H1 (cell line): ENCODE data around the gene SCYL1. TPM values are rescaled to one million over a fixed set of nuclear protein-coding genes. Genes with fewer than 3 reads are reported as not detected.

Experiments
- CTCF ChIA-PET: fragments of 300-600 bp; sonication (Branson Sonifier 250); formaldehyde crosslinking; loops from one replicate; lab custom pipeline; 2021; ENCODE audit not compliant: partially characterized antibody; lab: Charles Lee
- POLR2A ChIA-PET: fragments of 300-600 bp; sonication (Branson Sonifier 250); formaldehyde crosslinking; loops from one replicate; lab custom pipeline; 2021; ENCODE audit warnings: inconsistent platforms; ENCODE audit not compliant: partially characterized antibody; lab: Charles Lee
- DNase-seq, 2 experiments: peaks; one replicate each; pipeline versions ENCODE4 v3.0.0 to v3.0.0-alpha.2; 2010 to 2022; ENCODE audit warnings: low spot score in 2 of 2, low read depth in 1 of 2, mixed read lengths in 1 of 2
- FAIRE-seq: peaks from 2 replicates; lab custom pipeline; 2011; peaks lifted over from hg19 to GRCh38; lab: Jason Lieb, UNC
- H2AFZ ChIP-seq: 2 replicates; pipeline ENCODE4 v1.8.1; 2012; ENCODE audit warnings: low read length, inconsistent platforms
- H2AK5ac ChIP-seq: 2 replicates; pipeline ENCODE4 v1.6.1; 2013; ENCODE audit warnings: low read depth, low read length
- H2BK120ac ChIP-seq: replicated peaks from 2 replicates; pipeline ENCODE3; 2013; ENCODE audit warnings: low read depth, low read length, inconsistent platforms
- H2BK12ac ChIP-seq: 2 replicates; pipeline ENCODE4 v1.6.1; 2013; ENCODE audit warnings: low read depth, low read length
- H2BK15ac ChIP-seq: 2 replicates; pipeline ENCODE4 v1.6.1; 2013; ENCODE audit warnings: low read length
- H2BK20ac ChIP-seq: 2 replicates; pipeline ENCODE4 v1.6.1; 2013; ENCODE audit warnings: low read length
- H2BK5ac ChIP-seq: 2 replicates; pipeline ENCODE4 v1.6.1; 2013; ENCODE audit warnings: low read depth, low read length
- H3K14ac ChIP-seq: 2 replicates; pipeline ENCODE4 v1.6.1; 2013; ENCODE audit warnings: inconsistent platforms; ENCODE audit not compliant: insufficient read length
- H3K18ac ChIP-seq: 2 replicates; pipeline ENCODE4 v1.6.1; 2013; ENCODE audit warnings: low read length; ENCODE audit errors: extremely low read depth
- H3K23ac ChIP-seq: 2 replicates; pipeline ENCODE4 v1.6.1; 2013; ENCODE audit warnings: inconsistent platforms; ENCODE audit not compliant: insufficient read length
- H3K23me2 ChIP-seq: 2 replicates; pipeline ENCODE4 v1.6.1; 2013; ENCODE audit warnings: low read depth, low read length
- H3K27ac ChIP-seq: 2 replicates; pipeline ENCODE4 v1.6.1; 2011; ENCODE audit warnings: low read depth, low read length, inconsistent platforms
- H3K27me3 ChIP-seq, 4 experiments: replicated peaks in 1 of 4; 1 replicate in 1 of 4; 2 replicates in 3 of 4; pipeline versions ENCODE4 v1.6.1 to v1.8.1; 2011 to 2013; ENCODE audit warnings: low read length in 3 of 4, mild to moderate bottlenecking in 3 of 4, inconsistent platforms in 2 of 4, mixed read lengths in 2 of 4, moderate library complexity in 1 of 4; ENCODE audit not compliant: control insufficient read depth in 3 of 4, insufficient read depth in 3 of 4; ENCODE audit errors: extremely low read depth in 1 of 4
- H3K36me3 ChIP-seq, 4 experiments: 2 replicates each; pipeline versions ENCODE4 v1.6.1 to v1.8.1; 2011 to 2013; ENCODE audit warnings: mild to moderate bottlenecking in 4 of 4, low read length in 3 of 4, moderate library complexity in 2 of 4, control low read depth in 1 of 4, inconsistent platforms in 1 of 4; ENCODE audit not compliant: insufficient read depth in 4 of 4, control insufficient read depth in 2 of 4
- H3K4ac ChIP-seq: replicated peaks from 2 replicates; pipeline ENCODE3; 2013; ENCODE audit warnings: low read length, low read depth, mixed read lengths, inconsistent platforms; ENCODE audit not compliant: insufficient read length
- H3K4me1 ChIP-seq, 4 experiments: replicated peaks in 1 of 4; 1 replicate in 1 of 4; 2 replicates in 3 of 4; pipeline versions ENCODE4 v1.6.1 to v1.8.1; 2011 to 2013; ENCODE audit warnings: low read length in 3 of 4, inconsistent platforms in 2 of 4, mixed read lengths in 1 of 4; ENCODE audit not compliant: insufficient read depth in 4 of 4, control insufficient read depth in 3 of 4
- H3K4me2 ChIP-seq, 2 experiments: 2 replicates each; pipeline versions ENCODE4 v1.6.1 to v1.8.1; 2011 to 2013; ENCODE audit warnings: low read depth in 2 of 2, low read length in 2 of 2, control low read depth in 1 of 2, inconsistent platforms in 1 of 2, mild to moderate bottlenecking in 1 of 2; ENCODE audit not compliant: insufficient read depth in 1 of 2
- H3K4me3 ChIP-seq, 4 experiments: fragments of 200-600, 300-600 bp in 1 of 4; sonication (generic), shearing (Covaris generic), sonication (Bioruptor Twin) in 1 of 4; 2 replicates each; pipeline versions ENCODE4 v1.5.1 to v1.8.1; 2011 to 2016; ENCODE audit warnings: low read length in 4 of 4, low read depth in 3 of 4, control low read depth in 2 of 4, inconsistent platforms in 2 of 4, mild to moderate bottlenecking in 2 of 4, mixed read lengths in 1 of 4, moderate library complexity in 1 of 4; ENCODE audit not compliant: insufficient read depth in 2 of 4; ENCODE audit errors: extremely low read depth in 1 of 4
- H3K56ac ChIP-seq: replicated peaks from 2 replicates; pipeline ENCODE3; 2013; ENCODE audit warnings: low read depth, mild to moderate bottlenecking, mixed read lengths, low read length, inconsistent platforms; ENCODE audit not compliant: insufficient read length
- H3K79me1 ChIP-seq: 2 replicates; pipeline ENCODE4 v1.6.1; 2013; ENCODE audit warnings: low read depth, low read length, control low read depth
- H3K79me2 ChIP-seq, 2 experiments: 2 replicates each; pipeline versions ENCODE4 v1.6.1 to v1.8.1; 2012 to 2013; ENCODE audit warnings: low read length in 2 of 2, mild to moderate bottlenecking in 2 of 2, inconsistent platforms in 1 of 2; ENCODE audit not compliant: insufficient read depth in 2 of 2, control insufficient read depth in 1 of 2
- H3K9ac ChIP-seq, 4 experiments: replicated peaks in 1 of 4; 1 replicate in 1 of 4; 2 replicates in 3 of 4; pipeline versions ENCODE4 v1.6.1 to v1.8.1; 2011 to 2013; ENCODE audit warnings: low read depth in 3 of 4, low read length in 3 of 4, control low read depth in 2 of 4, mild to moderate bottlenecking in 2 of 4, moderate library complexity in 2 of 4, inconsistent platforms in 1 of 4; ENCODE audit errors: extremely low read depth in 1 of 4
- H3K9me3 ChIP-seq, 2 experiments: 2 replicates each; pipeline versions ENCODE4 v1.6.1 to v1.8.1; 2012 to 2013; ENCODE audit warnings: mild to moderate bottlenecking in 2 of 2, moderate library complexity in 2 of 2, control low read depth in 1 of 2, inconsistent platforms in 1 of 2, low read depth in 1 of 2, low read length in 1 of 2, mixed read lengths in 1 of 2; ENCODE audit not compliant: insufficient read depth in 2 of 2
- H4K20me1 ChIP-seq, 2 experiments: replicated peaks in 1 of 2; 2 replicates each; pipeline versions ENCODE3 to v1.8.1; 2011 to 2013; ENCODE audit warnings: inconsistent platforms in 2 of 2, low read length in 2 of 2, mild to moderate bottlenecking in 1 of 2; ENCODE audit not compliant: insufficient read depth in 2 of 2, control insufficient read depth in 1 of 2
- H4K5ac ChIP-seq: 2 replicates; pipeline ENCODE4 v1.6.1; 2013; ENCODE audit warnings: low read length, low read depth, mixed read lengths, inconsistent platforms; ENCODE audit not compliant: insufficient read length
- H4K8ac ChIP-seq: 2 replicates; pipeline ENCODE4 v1.8.0; 2013; ENCODE audit warnings: mild to moderate bottlenecking, moderate library complexity, low read length, inconsistent platforms; ENCODE audit not compliant: insufficient read depth; ENCODE audit errors: extremely low read depth
- H4K91ac ChIP-seq: replicated peaks from 2 replicates; pipeline ENCODE3; 2013; ENCODE audit warnings: low read length, mixed read lengths, inconsistent platforms; ENCODE audit not compliant: insufficient read length
- GABPA ChIP-seq: IDR thresholded peaks from 2 replicates; pipeline ENCODE4 v1.6.1; 2011; ENCODE audit warnings: mild to moderate bottlenecking, low read length, moderate library complexity, borderline replicate concordance; ENCODE audit not compliant: insufficient read depth
- JUND ChIP-seq: IDR thresholded peaks from 2 replicates; pipeline ENCODE4 v1.6.1; 2011; ENCODE audit warnings: mild to moderate bottlenecking, improper control_type of control experiment, low read length
- KDM5A ChIP-seq: fragments of 200-600 bp; IDR thresholded peaks from 2 replicates; pipeline ENCODE4 v1.7.1; 2012; ENCODE audit warnings: mild to moderate bottlenecking, low read length, inconsistent platforms, mixed read lengths
- RAD21 ChIP-seq, 2 experiments: IDR thresholded peaks in 1 of 2; conservative IDR thresholded peaks in 1 of 2; 2 replicates each; pipeline ENCODE4 v1.6.1; 2011; ENCODE audit warnings: low read depth in 2 of 2, low read length in 2 of 2, improper control_type of control experiment in 1 of 2, inconsistent platforms in 1 of 2, mild to moderate bottlenecking in 1 of 2, moderate library complexity in 1 of 2
- RBBP5 ChIP-seq: IDR thresholded peaks from 2 replicates; pipeline ENCODE4 v1.7.1; 2012; ENCODE audit warnings: low read depth, mild to moderate bottlenecking, inconsistent platforms, low read length, moderate library complexity, borderline replicate concordance
- SAP30 ChIP-seq: fragments of 300-600 bp; sonication (generic); IDR thresholded peaks from 2 replicates; pipeline ENCODE4 v1.7.1; 2012; ENCODE audit warnings: low read length, moderate library complexity, mild to moderate bottlenecking, inconsistent platforms; ENCODE audit not compliant: insufficient read depth, insufficient replicate concordance
- SRF ChIP-seq: IDR thresholded peaks from 2 replicates; pipeline ENCODE4 v1.6.1; 2011; ENCODE audit warnings: mild to moderate bottlenecking, low read depth, low read length, moderate library complexity
- TCF12 ChIP-seq: IDR thresholded peaks from 2 replicates; pipeline ENCODE4 v1.6.1; 2011; ENCODE audit warnings: low read depth, mild to moderate bottlenecking, low read length
- YY1 ChIP-seq: IDR thresholded peaks from 2 replicates; pipeline ENCODE4 v1.6.1; 2011; ENCODE audit warnings: low read depth, mild to moderate bottlenecking, low read length
- WGBS, 2 experiments: shearing (Covaris generic) in 1 of 2; methylation state at CpG; one replicate each; pipeline versions ENCODE4 v1.1.6 to v1.1.7; 2013 to 2015; ENCODE audit warnings: low lambda C conversion rate in 2 of 2, mixed read lengths in 2 of 2, inconsistent platforms in 1 of 2, low coverage in 1 of 2, missing lambda C conversion rate in 1 of 2; ENCODE audit not compliant: insufficient replicate concordance in 2 of 2, insufficient coverage in 1 of 2, insufficient read length in 1 of 2; ENCODE audit errors: extremely low coverage in 1 of 2, missing lambda C conversion rate in 1 of 2; 5-methylcytosine and 5-hydroxymethylcytosine counted together
- polyA plus RNA-seq, 7 experiments: library from polyadenylated mRNA; depleted of rRNA in 3 of 7; stranded (reverse) in 5 of 7; unstranded in 2 of 7; fragments of >200 nt in 5 of 7; fragments of 200-250 nt in 2 of 7; gene quantifications; 1 replicate in 5 of 7; 2 replicates in 1 of 7; 4 replicates in 1 of 7; pipeline versions ENCODE4 v1.2.1 to v1.2.3, GENCODE V29; 2011 to 2013; ENCODE audit warnings: missing spikeins in 2 of 7, mixed read lengths in 2 of 7
- total RNA-seq: library from RNA; stranded (reverse); fragmentation: NEBNext Ultra II Directional; extraction: Animal tissue kit (Norgen Biotek cat#: 25700); gene quantifications from 2 replicates; pipeline ENCODE4 v1.2.1, GENCODE V29; 2021

The SCYL1 gene
- total and polyA plus RNA-seq, 2 of the 8 experiments (the other 6 are each of a cell fraction or from before 2014, with no cell fraction given), result 59.8 to 77.7 TPM

DNA sequence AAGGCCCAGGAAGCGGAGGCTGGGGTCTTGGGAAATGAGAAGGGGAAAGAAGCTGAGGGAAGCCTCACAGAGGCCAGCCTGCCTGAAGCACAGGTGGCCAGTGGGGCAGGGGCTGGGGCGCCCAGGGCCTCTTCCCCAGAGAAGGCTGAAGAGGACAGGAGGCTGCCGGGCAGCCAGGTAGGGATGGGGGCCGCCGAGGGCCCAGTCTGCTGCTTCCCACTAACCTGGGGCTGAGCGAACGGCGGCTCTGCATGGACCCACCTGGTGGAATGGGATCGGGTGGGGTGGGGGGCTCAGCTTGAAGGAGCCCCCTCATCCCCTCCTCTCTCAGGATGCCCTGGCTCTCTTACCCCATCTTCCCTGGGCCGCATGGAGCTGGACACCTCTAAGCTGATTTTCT, 58.7 kb downstream of the SCYL1 start:
- TF ChIP-seq RAD21 (IDR thresholded peaks at IDR 0.05 in 1 of 2, conservative IDR thresholded peaks at IDR 0.05 in 1 of 2; ENCODE audit: low read depth in 2 of 2, low read length in 2 of 2), result no peak
- no peak for TF ChIP-seq KDM5A
- TF ChIP-seq SAP30, result no peak
- no peak for TF ChIP-seq JUND
- TF ChIP-seq RBBP5, result no peak
- no peak for TF ChIP-seq YY1
- TF ChIP-seq SRF, result no peak
- TF ChIP-seq GABPA, result no peak
- no peak for TF ChIP-seq TCF12
- DNase-seq (no peak), FAIRE-seq (no peak)
- peaks cover 20 to 47% (median 39%) of the 10 kb centered on the region in 4 experiments; a peak in 6 of 7 replicates for H3K27me3 ChIP-seq
- H4K5ac ChIP-seq, result no peak overlapping the region
- ChIA-PET POLR2A (interaction anchor here (0.7 to 4.4 kb wide), 5 partner anchors 7 to 461 kb away, joined by 3 to 36 read pairs (median 3); partner anchors contain the start of genes EHBP1L1, FAM89B, FAU and MRPL49), CTCF (interaction anchor here (0.5 to 14.5 kb wide), 5 partner anchors 10 to 895 kb away, joined by 3 to 162 read pairs (median 5); partner anchors contain the start of genes FAM89B, KCNK7 and ZNRD2)
- no peak overlapping the region for H2BK5ac ChIP-seq
- no peak overlapping the region for H3K4me3 ChIP-seq
- peaks cover 0 to 21% (median 6%) of the 10 kb centered on the region in 4 experiments; a peak in 6 of 7 replicates for H3K4me1 ChIP-seq
- H4K8ac ChIP-seq, result no peak overlapping the region
- 90% methylated on average over 9 of the region's 10 CpGs; no CpG with 5 or more reads in 1 of the 2 experiments for WGBS, 2 experiments
- no peak overlapping the region for H2AK5ac ChIP-seq
- no peak overlapping the region for H2BK120ac ChIP-seq
- no peak overlapping the region for H2AFZ ChIP-seq
- no peak overlapping the region for H3K14ac ChIP-seq
- peaks cover 0 to 2% of the 10 kb centered on the region in 2 experiments for H4K20me1 ChIP-seq
- H4K91ac ChIP-seq, result no peak overlapping the region
- H3K36me3 ChIP-seq, result no peaks in the 10 kb centered on the region
- no peak overlapping the region for H3K27ac ChIP-seq
- H3K23ac ChIP-seq, result no peak overlapping the region
- no peak overlapping the region for H3K4me2 ChIP-seq
- H3K79me1 ChIP-seq, result no peaks in the 10 kb centered on the region
- H3K4ac ChIP-seq, result no peak overlapping the region
- H2BK15ac ChIP-seq, result no peak overlapping the region
- H3K18ac ChIP-seq, result no peak overlapping the region
- no peaks in the 10 kb centered on the region for H3K9me3 ChIP-seq
- no peak overlapping the region for H3K9ac ChIP-seq
- H3K23me2 ChIP-seq, result peaks cover 3% of the 10 kb centered on the region; the same call in 1 of the 2 replicates
- H2BK20ac ChIP-seq, result no peak overlapping the region
- H3K79me2 ChIP-seq, result no peaks in the 10 kb centered on the region
- no peak overlapping the region for H2BK12ac ChIP-seq
- no peak overlapping the region for H3K56ac ChIP-seq
